Ovary (tissue), 9 donors: Measurements from ENCODE around the gene AKT3. TPM values are rescaled to one million over a fixed set of nuclear protein-coding genes. Genes with fewer than 3 reads are reported as not detected.

Source experiments
- DNase-seq, 5 donors: peaks; one replicate each; pipeline ENCODE4 v3.0.0-alpha.2; 2019 to 2020
- H3K27ac ChIP-seq, 2 donors: fragments of 200-600 bp; one replicate each; pipeline versions ENCODE4 v1.5.1 to v1.8.0; 2019 to 2022
- H3K27me3 ChIP-seq: fragments of 200-600 bp; one replicate; pipeline ENCODE4 v1.8.0; 2022
- H3K36me3 ChIP-seq: fragments of 200-600 bp; sonication (generic); one replicate; pipeline ENCODE4 v1.5.1; 2019
- H3K4me1 ChIP-seq: one replicate; pipeline ENCODE4 v1.8.1; 2013; ENCODE audit warnings: mild to moderate bottlenecking, moderate library complexity; ENCODE audit not compliant: insufficient read depth
- H3K4me3 ChIP-seq: fragments of 200-600 bp; sonication (generic); one replicate; pipeline ENCODE4 v1.5.1; 2017
- H3K9me3 ChIP-seq, 2 donors: fragments of 200-600 bp in 1 of 2; sonication (generic) in 1 of 2; one replicate each; pipeline versions ENCODE4 v1.5.1 to v1.8.1; 2013 to 2019; ENCODE audit warnings: mild to moderate bottlenecking in 1 of 2, moderate library complexity in 1 of 2
- CTCF ChIP-seq, 3 donors: fragments of 450-650 bp in 2 of 3; fragments of 200-600 bp in 1 of 3; IDR thresholded peaks; one replicate each; pipeline versions ENCODE4 v1.5.1 to v1.8.0; 2016 to 2022; ENCODE audit warnings: antibody characterized with exemption in 3 of 3, mild to moderate bottlenecking in 1 of 3
- EP300 ChIP-seq: sonication (generic); formaldehyde crosslinking; IDR thresholded peaks from one replicate; pipeline ENCODE4 v1.6.1; 2017; ENCODE audit warnings: antibody characterized with exemption
- POLR2A ChIP-seq: fragments of 450-650 bp; IDR thresholded peaks from one replicate; pipeline ENCODE4 v1.6.1; 2017; ENCODE audit warnings: antibody characterized with exemption, mild to moderate bottlenecking, moderate library complexity
- WGBS, 3 donors: extraction: QIAGEN DNeasy Blood & Tissue Kit in 1 of 3; methylation state at CpG; one replicate each; pipeline versions ENCODE4 v1.1.5 to v1.1.7; 2013 to 2017; 5-methylcytosine and 5-hydroxymethylcytosine counted together
- intact Hi-C, 4 donors: fragments of 100-400 bp; cut with DNase I; formaldehyde crosslinking; loops; one replicate each; pipeline versions ENCODE4 v1.11.0 to v1.15.1; 2022 to 2023
- polyA plus RNA-seq, 2 donors: library from polyadenylated mRNA; stranded (reverse); fragments of 200-250 nt in 1 of 2; fragments of 350-450 nt in 1 of 2; fragmentation: Illumina TruSeq in 1 of 2; extraction: RNeasy Lipid Tissue Mini Kit (QIAGEN cat#74804) in 1 of 2; gene quantifications; one replicate each; pipeline ENCODE4 v1.2.3, GENCODE V29; 2013 to 2014
- total RNA-seq, 7 donors: library from RNA; depleted of rRNA in 2 of 7; stranded (reverse); fragments of >200 nt in 2 of 7; fragmentation: NEBNext Ultra II Directional in 3 of 7; extraction: Animal tissue kit (Norgen Biotek cat#: 25700) in 3 of 7; gene quantifications; one replicate each; pipeline versions ENCODE4 v1.1.0 to v1.2.4, GENCODE V29; 2016 to 2023
- donor health status: DM: no; HTN: no; CAD: no; lungs with moderate emphysema.
- donor health status: DM: no; HTN: no; CAD: no.
- donor health status: Bipolar disorder and iron deficiency.
- donor health status: DM: yes; HTN: yes; CAD: no.
- donor health status: DM: no; HTN: no; CAD: no.
- donor health status: DM: yes; HTN: yes; CAD: no.

AKT3 gene
- total and polyA plus RNA-seq, 9 donors: 27.2 to 202 (median 111) TPM

- intact Hi-C loops: loop anchor here in 1 of 4 donors (5.0 kb wide), 1 partner anchor 1516 kb away; no protein-coding TSS in a partner anchor
- Histone ChIP-seq H3K27ac (no peak overlapping the region), H3K36me3 (no peaks in the 10 kb centered on the region), H3K9me3 (no peaks in the 10 kb centered on the region), H3K27me3 (no peaks in the 10 kb centered on the region), H3K4me3 (no peak overlapping the region), H3K4me1 (peaks cover 1% of the 10 kb centered on the region)
- DNase-seq: no peak
- TF ChIP-seq POLR2A: no peak
- no peak for TF ChIP-seq EP300
- no peak for TF ChIP-seq CTCF (IDR thresholded peaks at IDR 0.05)
- WGBS, 3 donors: 64 to 73% (median 69%) methylated on average over 4 of the region's 4 CpGs
Measured at GRCh38 chr1:243842978-243843511, 7.0 kb downstream of the AKT3 start.

GRCh38 chr1:243842161-243842560 lies 7.9 kb downstream of the AKT3 start:
- H3K4me1 ChIP-seq: peaks cover 1% of the 10 kb centered on the region
- no peak for DNase-seq
- no peak for TF ChIP-seq POLR2A
- TF ChIP-seq CTCF (IDR thresholded peaks at IDR 0.05): no peak
- no peak for TF ChIP-seq EP300
- H3K27ac ChIP-seq: no peak overlapping the region
- H3K27me3 ChIP-seq: no peaks in the 10 kb centered on the region
- 89 to 92% (median 91%) methylated on average over 5 of the region's 5 CpGs for WGBS, 3 donors
- intact Hi-C loops: loop anchor here in 1 of 4 donors (5.0 kb wide), 1 partner anchor 1515 kb away; no protein-coding TSS in a partner anchor
- no peaks in the 10 kb centered on the region for H3K36me3 ChIP-seq
- H3K4me3 ChIP-seq: no peak overlapping the region
- H3K9me3 ChIP-seq: no peaks in the 10 kb centered on the region

GRCh38 chr1:243841507-243841906 lies 8.5 kb downstream of the AKT3 start:
- no peaks in the 10 kb centered on the region for H3K9me3 ChIP-seq
- no peaks in the 10 kb centered on the region for H3K27me3 ChIP-seq
- no peak for TF ChIP-seq POLR2A
- TF ChIP-seq EP300: no peak
- TF ChIP-seq CTCF (IDR thresholded peaks at IDR 0.05): no peak
- no peak for DNase-seq
- no peak overlapping the region for H3K27ac ChIP-seq
- H3K4me1 ChIP-seq: peaks cover 1% of the 10 kb centered on the region
- H3K36me3 ChIP-seq: no peaks in the 10 kb centered on the region
- WGBS, 3 donors: 78 to 87% (median 84%) methylated on average over 3 of the region's 3 CpGs
- no peak overlapping the region for H3K4me3 ChIP-seq
- intact Hi-C loops: loop anchor here in 1 of 4 donors (5.0 kb wide), 1 partner anchor 1514 kb away; no protein-coding TSS in a partner anchor

GRCh38 chr1:243837907-243838535 lies 12.0 kb downstream of the AKT3 start:
- intact Hi-C loops: no loop called here
- no peaks in the 10 kb centered on the region for H3K27me3 ChIP-seq
- 97 to 100% (median 100%) methylated on average over 1 of the region's 1 CpG for WGBS, 3 donors
- H3K4me3 ChIP-seq: no peak overlapping the region
- no peak for DNase-seq
- peaks cover 1% of the 10 kb centered on the region for H3K4me1 ChIP-seq
- no peaks in the 10 kb centered on the region for H3K36me3 ChIP-seq
- H3K27ac ChIP-seq: no peak overlapping the region
- H3K9me3 ChIP-seq: no peaks in the 10 kb centered on the region
- TF ChIP-seq POLR2A (no peak), EP300 (no peak), CTCF (IDR thresholded peaks at IDR 0.05) (no peak)
